ENCODE results near the gene CFAP206. TPM values are rescaled to one million over a fixed set of nuclear protein-coding genes. Genes with fewer than 3 reads are reported as not detected.
A peak's percentile ranks its signal among the peaks of the same experiment; 100 is the strongest.

CFAP206 gene
- total RNA-seq, 1 donor from 2014 or later: 1.4 TPM

DNA sequence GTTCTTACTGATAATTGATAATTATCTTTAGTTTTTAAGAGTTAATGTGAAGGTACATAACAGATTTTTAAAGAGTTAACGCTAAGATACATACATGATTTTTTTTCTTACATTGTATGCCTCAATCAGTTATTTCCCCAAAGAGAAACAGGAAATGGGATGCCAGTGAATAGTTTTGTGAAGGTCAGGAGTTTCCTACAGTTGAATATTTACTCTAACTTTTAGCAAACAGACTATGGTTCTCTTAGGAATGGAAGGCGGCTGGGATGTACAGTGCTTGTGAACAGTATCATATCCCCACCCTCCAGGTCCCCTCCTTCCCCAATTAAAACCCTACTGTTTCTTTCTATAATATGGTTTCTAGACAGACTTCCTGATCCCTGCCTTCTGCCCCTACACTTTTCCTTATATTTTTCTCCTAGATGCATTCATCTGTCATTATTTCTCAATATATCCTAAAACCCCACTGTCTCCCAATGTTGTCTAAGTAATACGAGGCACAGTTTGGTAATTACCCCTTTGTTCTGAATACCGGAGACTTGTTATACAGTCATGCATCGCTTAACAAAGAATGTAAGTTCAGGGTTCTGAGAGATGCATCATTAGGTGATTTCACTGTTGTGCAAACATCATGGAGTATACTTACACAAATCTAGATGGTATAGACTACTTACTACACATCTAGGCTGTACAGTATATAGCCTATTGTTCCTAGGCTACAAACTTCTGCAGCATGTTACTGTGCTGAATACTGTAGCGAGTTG is 94.2 kb downstream of the CFAP206 start:
- Histone ChIP-seq H3K4me3 (no peak overlapping the region), H3K4me1 (no peaks in the 10 kb centered on the region), H3K27me3 (no peaks in the 10 kb centered on the region), H3K9me3 (no peaks in the 10 kb centered on the region), H3K27ac (no peak overlapping the region), H3K36me3 (peaks cover 0 to 12% of the 10 kb centered on the region in 2 donors)
- no peak for TF ChIP-seq CTCF (IDR thresholded peaks at IDR 0.05)
- intact Hi-C loops (cut with DNase I): no loop called here
- DNase-seq (ENCODE audit: low spot score in 2 of 2): no peak

- peak overlapping the region; percentile 16 to 47 for H3K27ac ChIP-seq
- no peak overlapping the region for H3K4me3 ChIP-seq
- H3K36me3 ChIP-seq: peaks cover 0 to 19% of the 10 kb centered on the region in 2 donors
- H3K9me3 ChIP-seq: no peaks in the 10 kb centered on the region
- intact Hi-C loops (cut with DNase I): no loop called here
- no peak for DNase-seq (ENCODE audit: low spot score in 2 of 2)
- no peak for TF ChIP-seq CTCF (IDR thresholded peaks at IDR 0.05)
- no peaks in the 10 kb centered on the region for H3K4me1 ChIP-seq
- no peaks in the 10 kb centered on the region for H3K27me3 ChIP-seq
Measured at GRCh38 chr6:87504441-87504840, 96.7 kb downstream of the CFAP206 start.

Other genes starting within 250 kb of the CFAP206 start
- gene SMIM8, start 85.4 kb upstream of the CFAP206 start, total RNA-seq: 2.9 TPM
- not detected for gene GJB7, start 78.7 kb upstream of the CFAP206 start, total RNA-seq
- not detected for gene C6orf163, start 63.2 kb upstream of the CFAP206 start, total RNA-seq
- 7.9 TPM for gene SLC35A1, start 65.0 kb downstream of the CFAP206 start, total RNA-seq
- 1.7 TPM for gene RARS2, start 182.0 kb downstream of the CFAP206 start, total RNA-seq
- 12.9 TPM for gene ORC3, start 182.2 kb downstream of the CFAP206 start, total RNA-seq